Measurements from ENCODE around the gene ZNF445. TPM values are rescaled to one million over a fixed set of nuclear protein-coding genes. Genes with fewer than 3 reads are reported as not detected.

Gene ZNF445
- total RNA-seq, 4 donors from 2014 or later, result 9.0 to 9.9 (median 9.2) TPM

DNA sequence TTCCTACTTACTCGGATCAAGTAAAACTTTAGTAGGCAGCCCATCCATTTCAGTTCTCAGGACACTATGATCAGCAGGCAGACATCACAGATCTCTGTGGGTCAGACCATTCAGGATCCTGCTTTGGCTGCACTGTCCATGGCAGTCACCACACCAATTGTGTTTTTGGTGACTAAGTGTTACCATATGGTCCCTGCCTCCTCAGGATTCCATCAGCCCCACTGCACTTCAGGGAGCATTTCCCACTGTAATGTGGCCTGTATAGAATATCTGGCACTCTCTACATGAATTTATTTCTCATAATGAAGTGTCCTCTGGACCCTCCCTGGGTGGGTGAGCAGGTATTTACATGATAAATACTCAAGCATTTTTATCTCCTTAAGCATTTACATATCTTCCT lies 41.3 kb downstream of the ZNF445 start:
- H3K9me3 ChIP-seq, result no peaks in the 10 kb centered on the region
- intact Hi-C loops (cut with DNase I), result no loop called here
- no peak overlapping the region for H3K27ac ChIP-seq
- WGBS, 2 donors, result 93 to 95% methylated on average over 1 of the region's 1 CpG
- H3K27me3 ChIP-seq, result no peaks in the 10 kb centered on the region
- H3K4me1 ChIP-seq, result peaks cover 0 to 11% of the 10 kb centered on the region in 2 donors
- no peak for DNase-seq
- TF ChIP-seq, protein P1, sequence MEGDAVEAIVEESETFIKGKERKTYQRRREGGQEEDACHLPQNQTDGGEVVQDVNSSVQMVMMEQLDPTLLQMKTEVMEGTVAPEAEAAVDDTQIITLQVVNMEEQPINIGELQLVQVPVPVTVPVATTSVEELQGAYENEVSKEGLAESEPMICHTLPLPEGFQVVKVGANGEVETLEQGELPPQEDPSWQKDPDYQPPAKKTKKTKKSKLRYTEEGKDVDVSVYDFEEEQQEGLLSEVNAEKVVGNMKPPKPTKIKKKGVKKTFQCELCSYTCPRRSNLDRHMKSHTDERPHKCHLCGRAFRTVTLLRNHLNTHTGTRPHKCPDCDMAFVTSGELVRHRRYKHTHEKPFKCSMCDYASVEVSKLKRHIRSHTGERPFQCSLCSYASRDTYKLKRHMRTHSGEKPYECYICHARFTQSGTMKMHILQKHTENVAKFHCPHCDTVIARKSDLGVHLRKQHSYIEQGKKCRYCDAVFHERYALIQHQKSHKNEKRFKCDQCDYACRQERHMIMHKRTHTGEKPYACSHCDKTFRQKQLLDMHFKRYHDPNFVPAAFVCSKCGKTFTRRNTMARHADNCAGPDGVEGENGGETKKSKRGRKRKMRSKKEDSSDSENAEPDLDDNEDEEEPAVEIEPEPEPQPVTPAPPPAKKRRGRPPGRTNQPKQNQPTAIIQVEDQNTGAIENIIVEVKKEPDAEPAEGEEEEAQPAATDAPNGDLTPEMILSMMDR (IDR thresholded peaks at IDR 0.05), result no peak
- TF ChIP-seq POLR2A (IDR thresholded peaks at IDR 0.05), result no peak
- no peak overlapping the region for H3K4me3 ChIP-seq (replicated peaks in 1 of 3)
- no peaks in the 10 kb centered on the region for H3K36me3 ChIP-seq

DNA sequence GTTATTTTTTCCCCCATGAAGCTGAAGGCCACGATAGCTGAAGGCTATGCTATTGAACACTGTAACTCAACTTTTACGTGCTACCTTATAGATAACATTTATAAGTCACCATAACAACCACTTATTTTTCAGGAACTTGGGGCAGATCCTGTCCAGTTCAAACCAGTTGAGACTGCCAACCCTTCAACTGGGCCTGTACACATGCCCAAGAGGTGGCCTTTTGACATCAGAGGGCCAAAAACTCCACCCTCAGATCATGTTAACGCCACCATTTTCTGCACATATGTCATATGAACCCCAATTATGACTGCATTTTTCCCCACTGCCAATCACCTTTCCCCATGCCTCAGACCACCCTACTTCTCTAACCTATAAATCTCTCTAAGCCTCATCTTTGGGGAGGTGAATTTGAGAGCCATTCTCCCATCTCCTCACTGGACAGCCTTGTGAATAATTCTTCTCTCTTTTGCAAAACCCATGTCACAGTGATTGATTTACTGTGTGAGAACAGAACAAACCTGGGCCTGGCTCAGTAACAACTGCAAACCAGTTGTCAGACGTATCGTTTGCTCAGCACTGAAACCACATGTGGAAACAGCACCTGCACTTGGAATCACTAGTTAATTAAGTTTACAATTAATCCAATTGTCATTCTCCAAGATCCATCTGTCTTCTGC lies 42.5 kb downstream of the ZNF445 start:
- H3K4me1 ChIP-seq, result peaks cover 0 to 5% of the 10 kb centered on the region in 2 donors
- no peaks in the 10 kb centered on the region for H3K9me3 ChIP-seq
- no peaks in the 10 kb centered on the region for H3K27me3 ChIP-seq
- TF ChIP-seq POLR2A (IDR thresholded peaks at IDR 0.05), result no peak
- TF ChIP-seq, protein P1 (IDR thresholded peaks at IDR 0.05), result no peak
- no peak for DNase-seq
- WGBS, 2 donors, result 86 to 88% methylated on average over 5 of the region's 5 CpGs
- no peak overlapping the region for H3K4me3 ChIP-seq (replicated peaks in 1 of 3)
- no peaks in the 10 kb centered on the region for H3K36me3 ChIP-seq
- H3K27ac ChIP-seq, result no peak overlapping the region
- intact Hi-C loops (cut with DNase I), result no loop called here

DNA sequence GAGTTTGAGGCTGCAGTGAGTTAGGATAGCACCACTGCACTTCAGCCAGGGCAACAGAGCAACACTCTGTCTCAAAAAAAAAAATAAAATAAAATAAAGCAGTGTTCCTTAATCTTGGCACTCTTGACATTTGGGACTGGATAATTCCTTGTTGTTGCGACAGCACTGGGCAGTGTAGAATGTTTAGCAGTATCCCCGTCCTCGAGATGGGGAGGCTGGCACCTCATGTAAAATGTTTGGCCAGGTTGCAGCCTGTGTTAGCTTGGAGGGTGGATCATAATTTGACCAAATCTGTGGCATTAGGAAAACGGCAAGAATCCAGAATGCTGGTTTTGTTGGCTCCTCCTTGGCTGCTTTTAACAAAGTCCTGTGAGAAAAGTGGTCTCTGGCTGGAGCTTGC lies 47.0 kb downstream of the ZNF445 start:
- Histone ChIP-seq H3K27me3 (no peaks in the 10 kb centered on the region), H3K27ac (no peak overlapping the region), H3K4me3 (replicated peaks in 1 of 3) (no peak overlapping the region), H3K36me3 (no peaks in the 10 kb centered on the region), H3K9me3 (no peaks in the 10 kb centered on the region), H3K4me1 (no peaks in the 10 kb centered on the region)
- intact Hi-C loops (cut with DNase I), result no loop called here
- WGBS, 2 donors, result 79 to 81% methylated on average over 4 of the region's 4 CpGs
- TF ChIP-seq POLR2A (IDR thresholded peaks at IDR 0.05), result no peak
- TF ChIP-seq, protein P1 (IDR thresholded peaks at IDR 0.05), result no peak
- no peak for DNase-seq

DNA sequence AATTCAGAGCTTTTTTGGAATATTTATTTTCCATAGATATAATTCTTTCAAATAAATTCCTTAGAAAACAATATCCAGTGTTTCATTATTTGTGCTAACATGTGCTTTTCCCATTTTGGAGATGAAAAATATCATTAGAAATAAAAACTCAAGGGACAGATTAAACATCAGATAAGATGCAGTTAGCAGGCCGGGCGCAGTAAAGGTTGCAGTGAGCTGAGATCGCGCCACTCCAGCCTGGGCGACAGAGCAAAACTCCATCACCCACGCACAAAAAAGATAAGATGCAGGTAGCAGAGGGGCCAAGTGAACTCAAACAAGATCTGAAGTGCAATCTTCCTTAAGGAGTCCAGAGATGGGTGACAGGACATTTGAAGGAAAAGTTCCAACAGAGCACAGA lies 48.0 kb downstream of the ZNF445 start:
- TF ChIP-seq, protein P1 (IDR thresholded peaks at IDR 0.05), result no peak
- no peak for TF ChIP-seq POLR2A (IDR thresholded peaks at IDR 0.05)
- 84 to 90% methylated on average over 6 of the region's 6 CpGs for WGBS, 2 donors
- Histone ChIP-seq H3K27ac (no peak overlapping the region), H3K9me3 (no peaks in the 10 kb centered on the region), H3K27me3 (no peaks in the 10 kb centered on the region), H3K4me1 (no peaks in the 10 kb centered on the region), H3K4me3 (replicated peaks in 1 of 3) (no peak overlapping the region), H3K36me3 (no peaks in the 10 kb centered on the region)
- DNase-seq, result no peak
- intact Hi-C loops (cut with DNase I), result no loop called here

DNA sequence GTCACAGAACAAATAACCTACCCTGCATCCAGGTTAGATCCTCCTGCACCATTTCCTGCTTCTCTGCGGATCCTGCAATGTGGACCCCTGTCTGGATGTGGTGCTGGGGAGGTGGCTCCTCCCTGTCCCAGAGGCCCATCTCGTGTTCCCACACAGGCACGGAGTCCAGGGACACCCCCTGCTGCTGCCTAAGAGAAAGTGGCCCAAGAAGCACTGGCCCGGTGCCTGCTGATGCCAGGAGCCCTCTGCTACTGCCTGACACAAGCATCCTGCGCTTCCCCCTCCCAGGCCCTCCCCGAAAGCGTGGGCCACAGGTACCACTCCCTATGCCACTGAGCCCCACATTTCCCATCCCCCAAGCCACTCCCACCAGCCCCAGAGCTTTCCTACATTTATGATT lies 48.6 kb downstream of the ZNF445 start:
- Histone ChIP-seq H3K9me3 (no peaks in the 10 kb centered on the region), H3K27ac (no peak overlapping the region), H3K36me3 (no peaks in the 10 kb centered on the region), H3K4me1 (no peaks in the 10 kb centered on the region), H3K27me3 (no peaks in the 10 kb centered on the region), H3K4me3 (replicated peaks in 1 of 3) (no peak overlapping the region)
- TF ChIP-seq, protein P1 (IDR thresholded peaks at IDR 0.05), result no peak
- TF ChIP-seq POLR2A (IDR thresholded peaks at IDR 0.05), result no peak
- 76 to 78% methylated on average over 5 of the region's 7 CpGs for WGBS, 2 donors
- intact Hi-C loops (cut with DNase I), result no loop called here
- no peak for DNase-seq

Data from thyroid gland (tissue), 4 donors.